GM23248 (cell line): ENCODE data around the gene DAO. TPM values are rescaled to one million over a fixed set of nuclear protein-coding genes. Genes with fewer than 3 reads are reported as not detected.

Experiments used
- DNase-seq: peaks from one replicate; pipeline ENCODE4 v3.0.0-alpha.2; 2015
- H2AFZ ChIP-seq: fragments of 200-600 bp; sonication (generic); 2 replicates; pipeline ENCODE4 v1.6.1; 2016; ENCODE audit warnings: antibody characterized with exemption
- H3F3A ChIP-seq: fragments of 200-600 bp; sonication (generic); 2 replicates; pipeline ENCODE4 v1.6.1; 2016; ENCODE audit warnings: mild to moderate bottlenecking, antibody characterized with exemption, mixed run types; ENCODE audit not compliant: insufficient read depth
- H3K27ac ChIP-seq: fragments of 200-600 bp; sonication (generic); 2 replicates; pipeline ENCODE4 v1.5.1; 2016; ENCODE audit warnings: mild to moderate bottlenecking
- H3K27me3 ChIP-seq: fragments of 200-600 bp; sonication (generic); replicated peaks from 2 replicates; pipeline ENCODE4 v1.6.1; 2016; ENCODE audit warnings: mild to moderate bottlenecking; ENCODE audit not compliant: insufficient read depth
- H3K36me3 ChIP-seq: fragments of 200-600 bp; sonication (generic); 2 replicates; pipeline ENCODE4 v1.6.1; 2016; ENCODE audit warnings: low read depth, mild to moderate bottlenecking
- H3K4me1 ChIP-seq: fragments of 200-600 bp; sonication (generic); 2 replicates; pipeline ENCODE4 v1.6.1; 2016; ENCODE audit warnings: mild to moderate bottlenecking; ENCODE audit not compliant: insufficient read depth
- H3K4me2 ChIP-seq: fragments of 200-600 bp; sonication (generic); one replicate; pipeline ENCODE4 v1.6.1; 2016; ENCODE audit warnings: mild to moderate bottlenecking; ENCODE audit not compliant: unreplicated experiment
- H3K4me3 ChIP-seq: fragments of 200-600 bp; sonication (generic); 2 replicates; pipeline ENCODE4 v1.5.1; 2016; ENCODE audit warnings: mild to moderate bottlenecking
- H3K79me2 ChIP-seq: fragments of 200-600 bp; sonication (generic); 2 replicates; pipeline ENCODE4 v1.6.1; 2016; ENCODE audit warnings: mild to moderate bottlenecking; ENCODE audit not compliant: insufficient read depth
- H3K9ac ChIP-seq: fragments of 200-600 bp; sonication (generic); 2 replicates; pipeline ENCODE4 v1.6.1; 2016; ENCODE audit warnings: mild to moderate bottlenecking
- H3K9me2 ChIP-seq: fragments of 200-600 bp; sonication (generic); 2 replicates; pipeline ENCODE4 v1.6.1; 2016; ENCODE audit warnings: mixed run types, mild to moderate bottlenecking, moderate library complexity; ENCODE audit not compliant: insufficient read depth
- H3K9me3 ChIP-seq: fragments of 200-600 bp; sonication (generic); one replicate; pipeline ENCODE4 v1.6.1; 2017; ENCODE audit warnings: low read depth
- H4K20me1 ChIP-seq: fragments of 200-600 bp; sonication (generic); 2 replicates; pipeline ENCODE4 v1.6.0; 2016; ENCODE audit not compliant: insufficient read depth
- EZH2 ChIP-seq: fragments of 200-600 bp; sonication (generic); IDR thresholded peaks from 2 replicates; pipeline ENCODE4 v1.6.1; 2018; ENCODE audit warnings: antibody characterized with exemption, mild to moderate bottlenecking; ENCODE audit not compliant: insufficient read depth, poor library complexity, severe bottlenecking
- EZH2phosphoT487 ChIP-seq: fragments of 200-600 bp; sonication (generic); IDR thresholded peaks from 2 replicates; pipeline ENCODE4 v1.6.1; 2018; ENCODE audit warnings: antibody characterized with exemption, moderate library complexity, mild to moderate bottlenecking, low read depth; ENCODE audit not compliant: insufficient read depth
- WGBS, 2 experiments: methylation state at CpG; one replicate each; pipeline ENCODE4 v1.1.6; 2015 to 2017; ENCODE audit warnings: low lambda C conversion rate in 2 of 2, low coverage in 1 of 2; ENCODE audit errors: missing lambda C conversion rate in 2 of 2; 5-methylcytosine and 5-hydroxymethylcytosine counted together
- in situ Hi-C: fragments of 300-500 bp; cut with MboI; formaldehyde crosslinking; loops from 2 replicates; pipeline ENCODE4 v1.15.0; 2020
- polyA plus RNA-seq: library from polyadenylated mRNA; unstranded; fragments of >200 nt; fragmentation: Nextera tagmentation; extraction: Ambion mirVana; gene quantifications from 2 replicates; pipeline ENCODE4 v1.2.1, GENCODE V29; 2016
- total RNA-seq: library from RNA; depleted of rRNA; stranded (reverse); fragments of >200 nt; shearing (Covaris generic); gene quantifications from 2 replicates; pipeline ENCODE4 v1.2.3, GENCODE V29; 2014

DAO gene
- total and polyA plus RNA-seq, 2 experiments from 2014 or later = not detected

DNA sequence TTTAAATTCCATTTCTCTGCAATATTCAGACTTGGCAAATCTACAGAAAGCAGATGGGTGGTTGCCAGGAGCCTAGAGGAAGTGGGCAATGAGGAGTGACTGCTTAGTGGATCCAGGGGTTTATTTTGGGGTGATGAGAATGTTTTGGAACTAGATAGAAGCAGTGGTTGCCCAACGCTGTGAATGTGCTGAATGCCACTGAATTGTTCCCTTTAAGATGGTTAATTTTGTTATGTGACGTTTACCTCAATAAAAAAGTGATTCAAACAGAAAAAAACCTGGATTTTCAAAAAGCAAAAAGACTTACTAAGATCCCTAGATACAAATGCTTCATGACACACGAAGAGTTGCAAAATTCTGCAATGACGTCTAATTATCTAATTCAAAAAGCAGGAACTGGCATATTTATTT lies 34.2 kb downstream of the DAO start:
- 0 out of 2 replicates have a peak, but pooled peaks cover 4% of the 10 kb centered on the region for H3K4me1 ChIP-seq
- H3K27me3 ChIP-seq = peaks cover 6% of the 10 kb centered on the region; the same call in 1 of the 2 replicates
- no peaks in the 10 kb centered on the region for H3K79me2 ChIP-seq
- H3K9ac ChIP-seq = no peak overlapping the region
- in situ Hi-C loops = no loop called here
- H3K4me2 ChIP-seq = peak overlapping the region; percentile 7
- no peaks in the 10 kb centered on the region for H3K9me2 ChIP-seq
- no peaks in the 10 kb centered on the region for H3K9me3 ChIP-seq
- WGBS, 2 experiments = 1 to 4% methylated on average over 4 of the region's 4 CpGs
- no peaks in the 10 kb centered on the region for H3F3A ChIP-seq
- no peaks in the 10 kb centered on the region for H3K36me3 ChIP-seq
- H2AFZ ChIP-seq = no peak overlapping the region
- H3K27ac ChIP-seq = no peak overlapping the region
- TF ChIP-seq EZH2phosphoT487 = no peak
- TF ChIP-seq EZH2 = no peak
- DNase-seq = peak; percentile 67
- no peak overlapping the region for H3K4me3 ChIP-seq
- no peaks in the 10 kb centered on the region for H4K20me1 ChIP-seq

DNA sequence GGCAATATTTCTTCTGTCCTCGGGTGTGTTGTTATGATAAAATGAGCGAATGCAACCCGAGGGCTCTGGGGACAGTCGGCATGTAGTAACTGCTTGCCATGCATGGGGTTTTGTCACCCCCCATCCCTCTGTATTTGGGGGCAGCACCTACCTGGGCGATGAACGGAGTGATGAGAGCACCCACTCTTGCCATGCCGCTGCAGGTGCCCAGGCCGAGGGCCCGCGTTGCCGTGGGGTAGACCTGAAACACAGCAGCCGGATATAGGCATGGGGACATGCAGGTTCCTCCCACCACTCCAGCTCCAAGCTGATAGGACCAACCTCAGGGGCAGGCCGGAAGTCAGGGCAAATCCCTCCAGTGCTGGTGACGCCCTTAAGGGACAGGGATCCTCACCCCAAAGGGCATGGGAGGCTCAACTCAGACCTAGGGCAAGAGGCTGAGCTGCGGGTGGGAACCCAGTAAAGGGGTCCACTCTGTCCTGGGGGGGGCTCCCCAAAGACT lies 35.8 kb downstream of the DAO start:
- Histone ChIP-seq H3K4me1 (0 out of 2 replicates have a peak, but pooled peaks cover 4% of the 10 kb centered on the region), H4K20me1 (no peaks in the 10 kb centered on the region), H3K79me2 (no peaks in the 10 kb centered on the region), H3K27ac (no peak overlapping the region), H3K9me2 (no peaks in the 10 kb centered on the region), H3K4me2 (no peak overlapping the region), H3K27me3 (peaks cover 6% of the 10 kb centered on the region; the same call in 1 of the 2 replicates), H3K9ac (no peak overlapping the region), H3F3A (no peaks in the 10 kb centered on the region), H3K9me3 (no peaks in the 10 kb centered on the region), H3K4me3 (no peak overlapping the region), H2AFZ (no peak overlapping the region), H3K36me3 (no peaks in the 10 kb centered on the region)
- in situ Hi-C loops = no loop called here
- 67 to 78% methylated on average over 15 of the region's 15 CpGs for WGBS, 2 experiments
- TF ChIP-seq EZH2phosphoT487 (no peak), EZH2 (no peak)
- no peak for DNase-seq

DNA sequence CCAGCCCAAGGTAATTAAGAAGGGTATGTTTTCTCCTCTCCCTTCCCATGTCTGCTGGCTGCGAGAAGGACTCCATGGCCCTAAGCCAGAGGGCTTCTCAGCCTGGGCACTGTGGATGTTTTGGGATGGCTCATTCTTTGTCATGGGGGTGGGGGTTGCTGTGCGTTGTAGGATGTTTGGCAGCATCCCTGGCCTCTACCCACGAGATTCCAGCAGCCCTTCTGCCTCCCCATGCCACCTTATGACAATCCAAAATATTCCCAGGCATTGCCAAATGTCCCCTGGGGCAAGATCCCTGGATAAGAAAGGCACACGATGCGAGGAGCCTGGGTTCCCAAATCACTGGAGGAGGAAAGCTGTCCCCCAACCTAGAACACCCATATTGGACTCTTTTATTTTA lies 36.4 kb downstream of the DAO start:
- H3K36me3 ChIP-seq = no peaks in the 10 kb centered on the region
- no peak overlapping the region for H3K4me2 ChIP-seq
- peak; percentile 3 for DNase-seq
- H2AFZ ChIP-seq = no peak overlapping the region
- no peaks in the 10 kb centered on the region for H3K79me2 ChIP-seq
- in situ Hi-C loops = no loop called here
- no peaks in the 10 kb centered on the region for H3F3A ChIP-seq
- H3K9me2 ChIP-seq = no peaks in the 10 kb centered on the region
- TF ChIP-seq EZH2 (no peak), EZH2phosphoT487 (no peak)
- 32 to 33% methylated on average over 5 of the region's 5 CpGs for WGBS, 2 experiments
- H3K9ac ChIP-seq = no peak overlapping the region
- H3K27ac ChIP-seq = no peak overlapping the region
- H4K20me1 ChIP-seq = no peaks in the 10 kb centered on the region
- 0 out of 2 replicates have a peak, but pooled peaks cover 4% of the 10 kb centered on the region for H3K4me1 ChIP-seq
- H3K4me3 ChIP-seq = no peak overlapping the region
- no peaks in the 10 kb centered on the region for H3K9me3 ChIP-seq
- H3K27me3 ChIP-seq = peaks cover 6% of the 10 kb centered on the region; the same call in 1 of the 2 replicates

DNA sequence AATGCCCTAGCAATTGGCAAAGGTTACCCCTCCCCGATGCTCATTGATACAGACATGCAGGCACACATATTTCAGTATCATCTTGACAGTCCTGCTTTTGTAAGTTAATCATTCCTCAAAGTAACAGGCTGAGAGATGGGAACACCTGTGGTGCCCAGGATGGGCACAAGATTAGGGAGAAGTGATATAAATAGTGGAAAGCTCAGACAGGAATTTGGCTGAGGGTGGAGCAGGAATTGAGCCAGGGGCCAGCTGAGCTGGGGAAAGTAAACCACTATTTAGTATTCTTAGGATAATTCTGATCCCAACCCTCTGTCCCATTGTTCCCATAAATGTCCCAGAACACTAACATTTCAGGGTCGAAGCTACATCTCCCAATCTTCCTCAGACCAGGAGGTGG lies 38.3 kb downstream of the DAO start:
- no peaks in the 10 kb centered on the region for H3K79me2 ChIP-seq
- in situ Hi-C loops = no loop called here
- H3K27ac ChIP-seq = no peak overlapping the region
- no peak overlapping the region for H3K4me2 ChIP-seq
- no peaks in the 10 kb centered on the region for H4K20me1 ChIP-seq
- peaks cover 3% of the 10 kb centered on the region; the same call in 1 of the 2 replicates for H3K27me3 ChIP-seq
- no peak for DNase-seq
- no peak for TF ChIP-seq EZH2
- no peak for TF ChIP-seq EZH2phosphoT487
- H3K9me2 ChIP-seq = no peaks in the 10 kb centered on the region
- no peaks in the 10 kb centered on the region for H3K9me3 ChIP-seq
- H3F3A ChIP-seq = no peaks in the 10 kb centered on the region
- H2AFZ ChIP-seq = no peak overlapping the region
- no peak overlapping the region for H3K4me3 ChIP-seq
- no peak overlapping the region for H3K9ac ChIP-seq
- 29 to 31% methylated on average over 2 of the region's 2 CpGs for WGBS, 2 experiments
- no peaks in the 10 kb centered on the region for H3K36me3 ChIP-seq
- 0 out of 2 replicates have a peak, but pooled peaks cover 4% of the 10 kb centered on the region for H3K4me1 ChIP-seq
